ENCODE results near the gene PTGDS. TPM values are rescaled to one million over a fixed set of nuclear protein-coding genes. Genes with fewer than 3 reads are reported as not detected.

The PTGDS gene
- total and polyA plus RNA-seq, 10 of the 15 experiments (the other 5 are each of a cell fraction or from before 2014, with no cell fraction given) = not detected

DNA sequence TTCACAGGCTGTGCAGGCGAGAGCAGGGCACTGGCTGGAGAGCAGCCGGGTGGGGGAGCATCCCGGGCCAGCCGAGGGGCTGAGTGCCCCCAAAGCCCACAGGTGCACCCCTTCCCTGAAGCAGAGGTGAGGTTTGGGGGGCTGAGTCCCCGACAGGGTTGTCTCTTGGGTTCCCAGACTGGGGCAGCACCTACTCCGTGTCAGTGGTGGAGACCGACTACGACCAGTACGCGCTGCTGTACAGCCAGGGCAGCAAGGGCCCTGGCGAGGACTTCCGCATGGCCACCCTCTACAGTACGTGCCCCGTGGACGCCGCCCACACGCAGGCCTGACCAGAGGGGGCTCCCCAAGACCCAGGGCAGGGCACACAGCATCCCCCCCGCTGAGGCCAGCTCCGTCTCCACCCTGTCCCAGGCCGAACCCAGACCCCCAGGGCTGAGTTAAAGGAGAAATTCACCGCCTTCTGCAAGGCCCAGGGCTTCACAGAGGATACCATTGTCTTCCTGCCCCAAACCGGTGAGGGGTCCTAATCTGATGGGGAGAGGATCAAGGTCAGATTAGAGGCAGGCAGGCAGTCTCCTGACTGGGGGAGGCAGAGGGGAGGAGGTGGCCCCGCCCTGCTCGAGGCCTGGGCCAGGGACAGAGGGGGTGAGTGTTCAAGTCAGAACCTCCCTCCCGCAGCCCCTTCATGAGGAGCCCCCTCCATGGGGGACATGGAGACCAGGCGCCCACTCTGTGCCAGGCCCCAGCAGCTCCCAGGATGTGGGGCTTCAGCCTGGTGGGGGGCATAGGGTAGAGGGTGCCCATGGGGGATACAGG lies 2.7 kb downstream of the PTGDS start:
- ATAC-seq = no peak
- BruUV-seq (replicated peaks) = no TSS peak
- ChIA-PET RAD21 (ENCODE audit: unreplicated experiment) (no interaction called here), CTCF (no interaction called here), POLR2A (no interaction called here), SMC1A (ENCODE audit: uncharacterized antibody, unreplicated experiment) (no interaction called here)
- intact Hi-C loops (cut with micrococcal nuclease; ENCODE audit: unreplicated experiment) (no loop called here), in situ Hi-C loops (cut with MboI) (no loop called here)
- Histone ChIP-seq H3K27ac (ENCODE audit: control insufficient read depth, insufficient read depth) (no peak overlapping the region), H3K4me1 (ENCODE audit: control insufficient read depth, insufficient read depth, low read length) (no peaks in the 10 kb centered on the region), H3K4me3 (no peak overlapping the region), H3K79me2 (ENCODE audit: control insufficient read depth, insufficient read depth, low read length) (no peaks in the 10 kb centered on the region), H3K4me2 (ENCODE audit: control insufficient read depth, insufficient read depth) (no peak overlapping the region), H3K9ac (ENCODE audit: control insufficient read depth, insufficient read depth, low read length) (no peak overlapping the region), H4K20me1 (ENCODE audit: control insufficient read depth, insufficient read depth) (peaks cover 3% of the 10 kb centered on the region; the same call in 1 of the 2 replicates), H3K27me3 (replicated peaks in 1 of 2; ENCODE audit: control insufficient read depth in 2 of 2, insufficient read depth in 2 of 2, low read length in 1 of 2) (peaks cover 0 to 6% of the 10 kb centered on the region in 2 experiments; a peak in 3 of 4 replicates), H3K36me3 (ENCODE audit: control insufficient read depth in 2 of 2, insufficient read depth in 2 of 2, low read length in 1 of 2) (no peaks in the 10 kb centered on the region), H2AFZ (ENCODE audit: control insufficient read depth, low read depth, low read length) (no peak overlapping the region), H3K9me3 (replicated peaks; ENCODE audit: control insufficient read depth, insufficient read depth, low read length) (no peaks in the 10 kb centered on the region)
- TF ChIP-seq, protein P1, sequence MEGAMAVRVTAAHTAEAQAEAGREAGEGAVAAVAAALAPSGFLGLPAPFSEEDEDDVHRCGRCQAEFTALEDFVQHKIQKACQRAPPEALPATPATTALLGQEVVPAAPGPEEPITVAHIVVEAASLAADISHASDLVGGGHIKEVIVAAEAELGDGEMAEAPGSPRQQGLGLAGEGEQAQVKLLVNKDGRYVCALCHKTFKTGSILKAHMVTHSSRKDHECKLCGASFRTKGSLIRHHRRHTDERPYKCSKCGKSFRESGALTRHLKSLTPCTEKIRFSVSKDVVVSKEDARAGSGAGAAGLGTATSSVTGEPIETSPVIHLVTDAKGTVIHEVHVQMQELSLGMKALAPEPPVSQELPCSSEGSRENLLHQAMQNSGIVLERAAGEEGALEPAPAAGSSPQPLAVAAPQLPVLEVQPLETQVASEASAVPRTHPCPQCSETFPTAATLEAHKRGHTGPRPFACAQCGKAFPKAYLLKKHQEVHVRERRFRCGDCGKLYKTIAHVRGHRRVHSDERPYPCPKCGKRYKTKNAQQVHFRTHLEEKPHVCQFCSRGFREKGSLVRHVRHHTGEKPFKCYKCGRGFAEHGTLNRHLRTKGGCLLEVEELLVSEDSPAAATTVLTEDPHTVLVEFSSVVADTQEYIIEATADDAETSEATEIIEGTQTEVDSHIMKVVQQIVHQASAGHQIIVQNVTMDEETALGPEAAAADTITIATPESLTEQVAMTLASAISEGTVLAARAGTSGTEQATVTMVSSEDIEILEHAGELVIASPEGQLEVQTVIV (IDR thresholded peaks at IDR 0.05; ENCODE audit: borderline replicate concordance, partially characterized antibody) = no peak
- TF ChIP-seq, protein P2, sequence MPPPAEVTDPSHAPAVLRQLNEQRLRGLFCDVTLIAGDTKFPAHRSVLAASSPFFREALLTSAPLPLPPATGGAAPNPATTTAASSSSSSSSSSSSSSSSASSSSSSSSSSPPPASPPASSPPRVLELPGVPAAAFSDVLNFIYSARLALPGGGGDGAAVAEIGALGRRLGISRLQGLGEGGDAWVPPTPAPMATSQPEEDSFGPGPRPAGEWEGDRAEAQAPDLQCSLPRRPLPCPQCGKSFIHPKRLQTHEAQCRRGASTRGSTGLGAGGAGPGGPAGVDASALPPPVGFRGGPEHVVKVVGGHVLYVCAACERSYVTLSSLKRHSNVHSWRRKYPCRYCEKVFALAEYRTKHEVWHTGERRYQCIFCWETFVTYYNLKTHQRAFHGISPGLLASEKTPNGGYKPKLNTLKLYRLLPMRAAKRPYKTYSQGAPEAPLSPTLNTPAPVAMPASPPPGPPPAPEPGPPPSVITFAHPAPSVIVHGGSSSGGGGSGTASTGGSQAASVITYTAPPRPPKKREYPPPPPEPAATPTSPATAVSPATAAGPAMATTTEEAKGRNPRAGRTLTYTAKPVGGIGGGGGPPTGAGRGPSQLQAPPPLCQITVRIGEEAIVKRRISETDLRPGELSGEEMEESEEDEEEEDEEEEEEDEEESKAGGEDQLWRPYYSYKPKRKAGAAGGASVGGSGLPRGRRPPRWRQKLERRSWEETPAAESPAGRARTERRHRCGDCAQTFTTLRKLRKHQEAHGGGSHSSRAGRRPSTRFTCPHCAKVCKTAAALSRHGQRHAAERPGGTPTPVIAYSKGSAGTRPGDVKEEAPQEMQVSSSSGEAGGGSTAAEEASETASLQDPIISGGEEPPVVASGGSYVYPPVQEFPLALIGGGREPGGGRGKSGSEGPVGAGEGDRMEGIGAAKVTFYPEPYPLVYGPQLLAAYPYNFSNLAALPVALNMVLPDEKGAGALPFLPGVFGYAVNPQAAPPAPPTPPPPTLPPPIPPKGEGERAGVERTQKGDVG (CRISPR knock-in tag; IDR thresholded peaks at IDR 0.05) = no peak
- no peak for TF ChIP-seq MEF2B (IDR thresholded peaks at IDR 0.05; ENCODE audit: partially characterized antibody, poor library complexity, severe bottlenecking)
- TF ChIP-seq RAD51 (IDR thresholded peaks at IDR 0.05) = no peak
- no peak for TF ChIP-seq ZNF384 (IDR thresholded peaks at IDR 0.05; ENCODE audit: borderline replicate concordance, low read depth, low read length)
- TF ChIP-seq GABPA (IDR thresholded peaks at IDR 0.05; ENCODE audit: low read depth) = no peak
- TF ChIP-seq, protein P3, sequence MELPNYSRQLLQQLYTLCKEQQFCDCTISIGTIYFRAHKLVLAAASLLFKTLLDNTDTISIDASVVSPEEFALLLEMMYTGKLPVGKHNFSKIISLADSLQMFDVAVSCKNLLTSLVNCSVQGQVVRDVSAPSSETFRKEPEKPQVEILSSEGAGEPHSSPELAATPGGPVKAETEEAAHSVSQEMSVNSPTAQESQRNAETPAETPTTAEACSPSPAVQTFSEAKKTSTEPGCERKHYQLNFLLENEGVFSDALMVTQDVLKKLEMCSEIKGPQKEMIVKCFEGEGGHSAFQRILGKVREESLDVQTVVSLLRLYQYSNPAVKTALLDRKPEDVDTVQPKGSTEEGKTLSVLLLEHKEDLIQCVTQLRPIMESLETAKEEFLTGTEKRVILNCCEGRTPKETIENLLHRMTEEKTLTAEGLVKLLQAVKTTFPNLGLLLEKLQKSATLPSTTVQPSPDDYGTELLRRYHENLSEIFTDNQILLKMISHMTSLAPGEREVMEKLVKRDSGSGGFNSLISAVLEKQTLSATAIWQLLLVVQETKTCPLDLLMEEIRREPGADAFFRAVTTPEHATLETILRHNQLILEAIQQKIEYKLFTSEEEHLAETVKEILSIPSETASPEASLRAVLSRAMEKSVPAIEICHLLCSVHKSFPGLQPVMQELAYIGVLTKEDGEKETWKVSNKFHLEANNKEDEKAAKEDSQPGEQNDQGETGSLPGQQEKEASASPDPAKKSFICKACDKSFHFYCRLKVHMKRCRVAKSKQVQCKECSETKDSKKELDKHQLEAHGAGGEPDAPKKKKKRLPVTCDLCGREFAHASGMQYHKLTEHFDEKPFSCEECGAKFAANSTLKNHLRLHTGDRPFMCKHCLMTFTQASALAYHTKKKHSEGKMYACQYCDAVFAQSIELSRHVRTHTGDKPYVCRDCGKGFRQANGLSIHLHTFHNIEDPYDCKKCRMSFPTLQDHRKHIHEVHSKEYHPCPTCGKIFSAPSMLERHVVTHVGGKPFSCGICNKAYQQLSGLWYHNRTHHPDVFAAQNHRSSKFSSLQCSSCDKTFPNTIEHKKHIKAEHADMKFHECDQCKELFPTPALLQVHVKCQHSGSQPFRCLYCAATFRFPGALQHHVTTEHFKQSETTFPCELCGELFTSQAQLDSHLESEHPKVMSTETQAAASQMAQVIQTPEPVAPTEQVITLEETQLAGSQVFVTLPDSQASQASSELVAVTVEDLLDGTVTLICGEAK (IDR thresholded peaks at IDR 0.05; ENCODE audit: borderline replicate concordance) = no peak
- no peak for TF ChIP-seq YBX1 (IDR thresholded peaks at IDR 0.05)
- FAIRE-seq = no peak
- no peak for DNase-seq (ENCODE audit: low read depth, low spot score)
- 53% methylated on average over 23 of the region's 26 CpGs for WGBS (ENCODE audit: insufficient coverage, insufficient replicate concordance, low lambda C conversion rate, missing lambda C conversion rate)
